Gastrocnemius medialis (tissue), 4 donors: Measurements from ENCODE around the gene CYP39A1. TPM values are rescaled to one million over a fixed set of nuclear protein-coding genes. Genes with fewer than 3 reads are reported as not detected.

Experiments
- ATAC-seq, 2 donors: fragments of 150-250 bp; one replicate each; pipeline ENCODE4 v1.9.1; 2016
- DNase-seq, 2 donors: peaks; one replicate each; pipeline ENCODE4 v3.0.0-alpha.2; 2019
- H3K27ac ChIP-seq, 4 donors: fragments of 200-600 bp; sonication (generic); 1 replicate in 1 of 4; 2 replicates in 3 of 4; pipeline ENCODE4 v1.5.1; 2016 to 2018; ENCODE audit warnings: mild to moderate bottlenecking in 2 of 4, moderate library complexity in 1 of 4
- H3K27me3 ChIP-seq, 3 donors: fragments of 200-600 bp; sonication (generic) in 2 of 3; 1 replicate in 1 of 3; 2 replicates in 2 of 3; pipeline versions ENCODE4 v1.5.1 to v1.6.0; 2016 to 2019; ENCODE audit warnings: mild to moderate bottlenecking in 1 of 3, moderate library complexity in 1 of 3
- H3K36me3 ChIP-seq, 2 donors: fragments of 200-600 bp; sonication (generic) in 1 of 2; one replicate each; pipeline ENCODE4 v1.5.1; 2017 to 2018
- H3K4me1 ChIP-seq, 2 donors: fragments of 200-600 bp; sonication (generic) in 1 of 2; one replicate each; pipeline ENCODE4 v1.5.1; 2016 to 2017; ENCODE audit warnings: mild to moderate bottlenecking in 2 of 2
- H3K4me3 ChIP-seq, 4 donors: fragments of 200-600 bp; sonication (generic) in 3 of 4; 1 replicate in 1 of 4; 2 replicates in 3 of 4; pipeline ENCODE4 v1.5.1; 2016 to 2019; ENCODE audit warnings: mild to moderate bottlenecking in 2 of 4
- H3K9me3 ChIP-seq, 3 donors: fragments of 200-600 bp; sonication (generic) in 2 of 3; 1 replicate in 1 of 3; 2 replicates in 2 of 3; pipeline ENCODE4 v1.5.1; 2016 to 2019
- POLR2A ChIP-seq, 2 donors: fragments of 450-650 bp; IDR thresholded peaks; one replicate each; pipeline ENCODE4 v1.6.1; 2017; ENCODE audit warnings: antibody characterized with exemption in 2 of 2, mild to moderate bottlenecking in 2 of 2, moderate library complexity in 2 of 2
- in situ Hi-C, 4 donors: fragments of 200-750 bp; cut with MboI; loops; one replicate each; pipeline versions ENCODE4 v1.15.0 to v1.8.0; 2017; ENCODE audit warnings: low sequenced_read_pairs in 4 of 4
- intact Hi-C: fragments of 100-400 bp; cut with DNase I; formaldehyde crosslinking; loops from one replicate; pipeline ENCODE4 v1.15.1; 2023; ENCODE audit warnings: low total_unique reads
- total RNA-seq, 4 donors: library from RNA; depleted of rRNA; stranded (reverse); fragments of >200 nt; gene quantifications; one replicate each; pipeline versions ENCODE4 v1.1.0 to v1.2.3, GENCODE V29; 2016
- TF ChIP-seq, protein P1 (sequence below), 5 experiments: fragments of 450-650 bp in 3 of 5; fragments of 200-600 bp in 2 of 5; sonication (generic) in 2 of 5; IDR thresholded peaks in 4 of 5; conservative IDR thresholded peaks in 1 of 5; 1 replicate in 4 of 5; 2 replicates in 1 of 5; pipeline ENCODE4 v1.5.1; 2016 to 2019; ENCODE audit warnings: antibody characterized with exemption in 5 of 5, mild to moderate bottlenecking in 3 of 5, moderate library complexity in 3 of 5

The CYP39A1 gene
- total RNA-seq, 4 donors from 2014 or later, result 0.24 to 3.8 (median 1.0) TPM

DNA sequence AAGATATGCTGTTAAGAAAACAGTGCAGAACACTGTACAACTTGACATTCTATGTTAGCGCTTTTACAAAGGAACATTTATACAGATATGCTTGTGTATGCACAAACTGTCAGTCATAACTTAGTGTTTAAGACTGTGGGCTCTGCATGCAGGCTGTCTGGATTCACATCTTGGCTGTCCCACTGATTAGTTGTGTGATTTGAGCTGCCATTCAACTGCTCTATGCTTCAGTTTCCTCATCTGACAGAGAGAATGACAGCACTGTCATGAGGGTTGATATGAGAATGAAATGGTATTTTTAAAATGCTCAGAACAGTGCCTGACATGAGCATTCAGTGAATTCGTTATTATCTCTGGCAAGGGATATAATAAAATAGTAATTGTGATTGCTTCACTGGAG, 8.9 kb upstream of the CYP39A1 start:
- intact Hi-C loops (no loop called here), in situ Hi-C loops (no loop called here)
- Histone ChIP-seq H3K9me3 (no peaks in the 10 kb centered on the region), H3K4me3 (no peak overlapping the region), H3K4me1 (no peaks in the 10 kb centered on the region), H3K36me3 (peaks cover 0 to 43% of the 10 kb centered on the region in 2 donors), H3K27me3 (no peaks in the 10 kb centered on the region), H3K27ac (no peak overlapping the region)
- TF ChIP-seq, protein P1, sequence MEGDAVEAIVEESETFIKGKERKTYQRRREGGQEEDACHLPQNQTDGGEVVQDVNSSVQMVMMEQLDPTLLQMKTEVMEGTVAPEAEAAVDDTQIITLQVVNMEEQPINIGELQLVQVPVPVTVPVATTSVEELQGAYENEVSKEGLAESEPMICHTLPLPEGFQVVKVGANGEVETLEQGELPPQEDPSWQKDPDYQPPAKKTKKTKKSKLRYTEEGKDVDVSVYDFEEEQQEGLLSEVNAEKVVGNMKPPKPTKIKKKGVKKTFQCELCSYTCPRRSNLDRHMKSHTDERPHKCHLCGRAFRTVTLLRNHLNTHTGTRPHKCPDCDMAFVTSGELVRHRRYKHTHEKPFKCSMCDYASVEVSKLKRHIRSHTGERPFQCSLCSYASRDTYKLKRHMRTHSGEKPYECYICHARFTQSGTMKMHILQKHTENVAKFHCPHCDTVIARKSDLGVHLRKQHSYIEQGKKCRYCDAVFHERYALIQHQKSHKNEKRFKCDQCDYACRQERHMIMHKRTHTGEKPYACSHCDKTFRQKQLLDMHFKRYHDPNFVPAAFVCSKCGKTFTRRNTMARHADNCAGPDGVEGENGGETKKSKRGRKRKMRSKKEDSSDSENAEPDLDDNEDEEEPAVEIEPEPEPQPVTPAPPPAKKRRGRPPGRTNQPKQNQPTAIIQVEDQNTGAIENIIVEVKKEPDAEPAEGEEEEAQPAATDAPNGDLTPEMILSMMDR (IDR thresholded peaks at IDR 0.05 in 4 of 5, conservative IDR thresholded peaks at IDR 0.05 in 1 of 5), result no peak
- no peak for TF ChIP-seq POLR2A (IDR thresholded peaks at IDR 0.05)
- ATAC-seq, result no peak
- DNase-seq, result no peak

DNA sequence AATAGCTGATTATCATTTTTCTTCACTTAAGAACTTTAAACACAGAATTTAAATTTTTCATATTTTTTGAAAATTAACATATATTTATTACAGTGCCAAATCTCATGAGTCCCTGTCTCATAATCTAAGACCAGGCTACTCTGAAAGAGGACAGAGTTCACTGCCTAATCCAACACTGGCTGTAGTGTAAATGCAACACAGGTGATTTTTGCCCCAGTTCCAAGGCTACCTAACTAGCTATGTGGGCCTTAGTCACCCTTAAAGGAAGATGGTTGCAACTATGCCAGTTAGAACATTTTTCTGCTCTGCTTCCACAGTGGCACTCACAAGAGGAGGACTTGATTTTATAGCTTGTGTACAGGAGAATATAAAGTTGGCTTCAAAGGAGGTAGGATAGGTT, 5.0 kb upstream of the CYP39A1 start:
- Histone ChIP-seq H3K4me1 (peaks cover 13 to 18% of the 10 kb centered on the region in 2 donors), H3K36me3 (peaks cover 0 to 28% of the 10 kb centered on the region in 2 donors), H3K4me3 (no peak overlapping the region), H3K27me3 (no peaks in the 10 kb centered on the region), H3K27ac (no peak overlapping the region), H3K9me3 (no peaks in the 10 kb centered on the region)
- no peak for ATAC-seq
- TF ChIP-seq, protein P1 (IDR thresholded peaks at IDR 0.05 in 4 of 5, conservative IDR thresholded peaks at IDR 0.05 in 1 of 5), result no peak
- no peak for TF ChIP-seq POLR2A (IDR thresholded peaks at IDR 0.05)
- intact Hi-C loops (loop anchor here (10.0 kb wide), 1 partner anchor 563 kb away; no protein-coding TSS in a partner anchor), in situ Hi-C loops (no loop called here)
- DNase-seq, result no peak

DNA sequence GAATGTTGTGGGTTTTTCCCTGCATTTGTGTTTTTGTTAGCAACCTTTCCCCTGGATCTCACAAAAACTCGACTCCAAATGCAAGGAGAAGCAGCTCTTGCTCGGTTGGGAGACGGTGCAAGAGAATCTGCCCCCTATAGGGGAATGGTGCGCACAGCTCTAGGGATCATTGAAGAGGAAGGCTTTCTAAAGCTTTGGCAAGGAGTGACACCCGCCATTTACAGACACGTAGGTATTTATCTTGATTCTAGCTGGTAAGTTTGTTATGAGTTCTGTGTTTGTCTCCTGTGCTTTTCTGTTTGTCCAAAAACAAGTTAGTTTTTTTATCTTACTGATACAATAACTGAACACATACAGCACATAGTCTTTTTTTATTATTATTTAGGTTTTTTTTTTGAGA, 3.2 kb upstream of the CYP39A1 start:
- H3K4me1 ChIP-seq, result peaks cover 25% of the 10 kb centered on the region in 2 donors
- in situ Hi-C loops (no loop called here), intact Hi-C loops (loop anchor here (10.0 kb wide), 1 partner anchor 561 kb away; no protein-coding TSS in a partner anchor)
- no peak overlapping the region for H3K27ac ChIP-seq
- H3K4me3 ChIP-seq, result no peak overlapping the region
- H3K27me3 ChIP-seq, result no peaks in the 10 kb centered on the region
- no peaks in the 10 kb centered on the region for H3K9me3 ChIP-seq
- DNase-seq (no peak), ATAC-seq (no peak)
- no peak for TF ChIP-seq POLR2A (IDR thresholded peaks at IDR 0.05)
- TF ChIP-seq, protein P1 (IDR thresholded peaks at IDR 0.05 in 4 of 5, conservative IDR thresholded peaks at IDR 0.05 in 1 of 5), result no peak
- H3K36me3 ChIP-seq, result peaks cover 0 to 20% of the 10 kb centered on the region in 2 donors

DNA sequence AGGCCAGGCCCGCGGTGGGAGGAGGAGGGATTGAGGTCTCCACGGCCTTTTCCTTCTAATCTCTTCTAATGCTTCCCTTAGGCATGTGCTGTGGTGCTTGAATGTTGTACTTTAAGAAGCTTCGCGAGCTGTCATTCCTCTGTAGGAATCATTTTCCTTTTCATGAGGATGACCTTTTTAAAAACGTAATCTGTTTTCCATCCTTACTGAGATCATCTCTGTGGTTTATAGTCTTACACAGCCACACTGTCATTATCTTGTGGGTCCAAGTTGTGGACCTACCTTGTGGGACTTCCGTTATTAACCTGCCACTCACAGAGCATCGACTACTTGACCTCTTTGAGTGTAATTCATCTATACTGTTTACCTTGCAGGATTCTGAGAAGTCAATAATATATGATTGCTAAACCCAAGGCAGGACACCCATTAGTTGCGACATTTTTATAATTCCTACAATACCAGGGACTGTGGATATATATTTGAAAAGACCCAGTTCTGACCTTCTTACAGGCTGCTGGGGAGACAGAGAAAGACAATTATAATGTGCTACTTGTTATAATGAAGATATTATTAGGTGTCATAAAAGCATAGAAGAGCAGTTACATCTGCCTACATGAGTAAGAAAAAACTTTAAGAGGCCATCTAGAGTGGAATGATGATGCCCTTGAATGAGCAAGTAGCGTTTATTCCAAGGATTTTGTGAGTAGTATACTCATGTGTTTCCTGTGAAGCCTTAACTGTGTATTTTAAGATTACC, 999 bp upstream of the CYP39A1 start:
- Histone ChIP-seq H3K9me3 (no peaks in the 10 kb centered on the region), H3K4me3 (peak overlapping the region; percentile 77 to 97 (median 88)), H3K27me3 (no peaks in the 10 kb centered on the region), H3K27ac (peak overlapping the region; percentile 87 to 97 (median 93)), H3K4me1 (peaks cover 25% of the 10 kb centered on the region in 2 donors), H3K36me3 (peaks cover 0 to 12% of the 10 kb centered on the region in 2 donors)
- no peak for DNase-seq
- TF ChIP-seq, protein P1 (IDR thresholded peaks at IDR 0.05 in 4 of 5, conservative IDR thresholded peaks at IDR 0.05 in 1 of 5), result no peak
- TF ChIP-seq POLR2A (IDR thresholded peaks at IDR 0.05), result no peak
- ATAC-seq, result no peak
- intact Hi-C loops (loop anchor here (5.0 to 10.0 kb wide), 2 partner anchors 216 to 559 kb away; no protein-coding TSS in a partner anchor), in situ Hi-C loops (no loop called here)
